ENCODE data around the gene FAM200B.

DNA sequence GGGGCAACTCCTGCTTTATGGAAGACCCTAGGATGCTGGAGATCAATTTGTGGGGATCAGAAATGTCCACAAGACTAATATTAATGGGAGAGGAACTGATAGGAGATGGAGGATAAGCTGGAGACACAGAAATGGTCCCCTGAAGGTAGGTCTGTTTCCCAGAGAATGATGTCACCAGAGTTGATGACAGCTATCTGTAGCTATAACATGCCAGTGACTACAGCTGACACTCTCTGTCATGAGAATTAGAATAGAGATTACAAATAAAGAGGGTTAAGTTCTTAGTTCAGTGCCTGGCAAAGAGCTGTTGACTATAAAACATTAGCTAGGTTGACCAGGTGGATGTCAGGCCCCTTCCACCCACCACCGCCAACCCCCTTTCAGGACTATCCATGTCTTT lies 30.6 kb downstream of the FAM200B start:
- TF ChIP-seq POLR2AphosphoS5 (IDR thresholded peaks at IDR 0.05; ENCODE audit: low read depth, low read length) (no peak), POLR2A (IDR thresholded peaks at IDR 0.05; ENCODE audit: low read depth, low read length) (no peak), TAF1 (IDR thresholded peaks at IDR 0.05; ENCODE audit: borderline replicate concordance, low read depth, low read length) (no peak)

Data from GM12892 (cell line).